Adipose tissue (tissue), 3 donors: ENCODE measurements around the gene MKRN1. TPM values are rescaled to one million over a fixed set of nuclear protein-coding genes. Genes with fewer than 3 reads are reported as not detected.
"Not testable (repeated sequence)": the region's sequence is repeated elsewhere in the genome, so short reads cannot be mapped to it uniquely, and the experiment has no call there.

Experiments
- H3K27ac ChIP-seq: one replicate; pipeline ENCODE4 v1.5.1; 2013; ENCODE audit warnings: low read depth, low read length
- WGBS, 3 donors: extraction: QIAGEN DNeasy Blood & Tissue Kit; methylation state at CpG; one replicate each; pipeline ENCODE4 v1.1.7; 2013; 5-methylcytosine and 5-hydroxymethylcytosine counted together
- polyA plus RNA-seq, 3 donors: library from polyadenylated mRNA; stranded (reverse); fragments of 200-250 nt; gene quantifications; one replicate each; pipeline ENCODE4 v1.2.3, GENCODE V29; 2013
- donor health status: healthy with polysubstance abuse.
- donor health status: Bipolar disorder and iron deficiency.
- donor health status: healthy.

The MKRN1 gene
- 10 to 100 TPM; 39.7 to 44.1 (median 42.0) TPM for polyA plus RNA-seq

GRCh38 chr7:140479062-140479738, at the start of gene MKRN1:
MKRN1 (minus strand) TSS chr7:140479505; CDS start chr7:140479344, 161 bp downstream.
- 0 to 1% (median 1%) methylated on average over 51 to 71 of the region's 71 CpGs for WGBS, 3 donors
- H3K27ac ChIP-seq = no peak within 1 kb of the TSS

- no peak overlapping the region for H3K27ac ChIP-seq
- 75 to 83% (median 79%) methylated on average over 30 to 31 of the region's 31 CpGs for WGBS, 3 donors
Observed at GRCh38 chr7:140526787-140527664, 47.7 kb upstream of the MKRN1 start.

- H3K27ac ChIP-seq = no peak overlapping the region
- 72 to 90% (median 89%) methylated on average over 9 of the region's 9 CpGs for WGBS, 3 donors
Observed at GRCh38 chr7:140526214-140526613, 46.9 kb upstream of the MKRN1 start.

GRCh38 chr7:140525743-140526142, 46.4 kb upstream of the MKRN1 start:
- 66 to 82% (median 74%) methylated on average over 9 to 10 of the region's 10 CpGs for WGBS, 3 donors
- no peak overlapping the region for H3K27ac ChIP-seq

- 90 to 94% (median 93%) methylated on average over 3 of the region's 3 CpGs for WGBS, 3 donors
- H3K27ac ChIP-seq = no peak overlapping the region
Observed at GRCh38 chr7:140521421-140521820, 42.1 kb upstream of the MKRN1 start.

- WGBS, 3 donors = 56 to 64% (median 61%) methylated on average over 7 of the region's 7 CpGs
- no peak overlapping the region for H3K27ac ChIP-seq
Observed at GRCh38 chr7:140519007-140519399, 39.7 kb upstream of the MKRN1 start.

- 76 to 87% (median 80%) methylated on average over 15 of the region's 15 CpGs for WGBS, 3 donors
- no peak overlapping the region for H3K27ac ChIP-seq
Observed at GRCh38 chr7:140518370-140519006, 39.2 kb upstream of the MKRN1 start.

- WGBS, 3 donors = 48 to 52% (median 51%) methylated on average over 31 of the region's 31 CpGs
- H3K27ac ChIP-seq = no peak overlapping the region
Observed at GRCh38 chr7:140517546-140518369, 38.5 kb upstream of the MKRN1 start.

GRCh38 chr7:140512317-140513000, 33.2 kb upstream of the MKRN1 start:
- no peak overlapping the region for H3K27ac ChIP-seq
- 29 to 42% (median 29%) methylated on average over 9 of the region's 9 CpGs for WGBS, 3 donors

- no peak overlapping the region for H3K27ac ChIP-seq
- WGBS, 3 donors = 45 to 66% (median 60%) methylated on average over 5 of the region's 5 CpGs
Observed at GRCh38 chr7:140509789-140510188, 30.5 kb upstream of the MKRN1 start.

GRCh38 chr7:140507556-140507955, 28.3 kb upstream of the MKRN1 start:
- WGBS, 3 donors = 81 to 87% (median 81%) methylated on average over 6 of the region's 6 CpGs
- not testable (repeated sequence) for H3K27ac ChIP-seq

GRCh38 chr7:140506788-140507464, 27.6 kb upstream of the MKRN1 start:
- 25 to 68% (median 60%) methylated on average over 5 of the region's 5 CpGs for WGBS, 3 donors
- no peak overlapping the region for H3K27ac ChIP-seq

GRCh38 chr7:140501966-140502365, 22.7 kb upstream of the MKRN1 start:
- H3K27ac ChIP-seq = no peak overlapping the region
- 32 to 92% (median 86%) methylated on average over 5 of the region's 5 CpGs for WGBS, 3 donors

- H3K27ac ChIP-seq = not testable (repeated sequence)
- 96% methylated on average over 7 of the region's 7 CpGs for WGBS, 3 donors
Observed at GRCh38 chr7:140497807-140498206, 18.5 kb upstream of the MKRN1 start.

GRCh38 chr7:140497241-140497769, 18.0 kb upstream of the MKRN1 start:
- 74 to 79% (median 76%) methylated on average over 5 of the region's 5 CpGs for WGBS, 3 donors
- no peak overlapping the region for H3K27ac ChIP-seq

- 70 to 92% (median 85%) methylated on average over 8 to 9 of the region's 9 CpGs for WGBS, 3 donors
- no peak overlapping the region for H3K27ac ChIP-seq
Observed at GRCh38 chr7:140495514-140496097, 16.3 kb upstream of the MKRN1 start.

GRCh38 chr7:140494867-140495266, 15.6 kb upstream of the MKRN1 start:
- WGBS, 3 donors = 79 to 89% (median 84%) methylated on average over 9 of the region's 9 CpGs
- H3K27ac ChIP-seq = no peak overlapping the region
